ENCODE data around the gene SAMD4A.

Gene SAMD4A

DNA sequence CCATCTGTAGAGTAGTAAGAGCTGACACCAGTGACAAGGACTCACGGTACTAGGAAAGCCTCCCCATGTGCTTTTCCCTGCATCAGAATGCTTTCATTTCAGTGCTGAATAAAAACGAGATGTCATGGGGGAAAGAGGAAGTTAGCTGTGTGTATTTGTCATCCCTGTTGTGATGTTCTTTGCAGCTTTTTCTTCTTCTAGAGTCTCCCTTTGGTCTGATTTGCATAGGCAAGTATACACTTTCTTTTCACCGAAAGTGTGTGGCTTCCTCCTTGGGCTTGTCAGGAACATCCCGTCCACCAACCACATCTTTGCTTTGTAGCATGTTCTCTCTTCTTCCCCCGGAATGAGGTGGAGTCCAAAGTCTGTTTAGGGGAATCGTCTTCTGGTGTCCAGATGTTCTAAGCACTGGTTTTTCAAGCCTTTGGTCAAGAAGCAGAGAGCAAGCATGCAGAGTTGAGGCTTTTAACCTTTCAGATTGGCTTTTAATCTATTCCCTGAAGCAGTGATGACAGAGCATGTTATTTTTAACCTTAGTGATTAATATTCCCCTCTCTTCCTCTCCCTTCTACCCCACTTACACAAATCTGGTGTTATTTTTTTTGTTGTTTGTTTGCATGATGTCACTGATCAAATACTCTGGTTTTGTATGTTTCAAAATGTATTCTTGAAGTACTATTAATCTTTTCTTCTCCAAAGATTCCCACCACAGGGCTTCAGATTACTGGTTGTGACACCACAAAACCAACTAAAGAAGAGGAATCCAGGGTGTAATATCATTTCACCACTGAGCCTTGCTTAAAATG, 163.4 kb downstream of the SAMD4A start:
- no peak overlapping the region for H4K8ac ChIP-seq (ENCODE audit: low read depth, low read length)

DNA sequence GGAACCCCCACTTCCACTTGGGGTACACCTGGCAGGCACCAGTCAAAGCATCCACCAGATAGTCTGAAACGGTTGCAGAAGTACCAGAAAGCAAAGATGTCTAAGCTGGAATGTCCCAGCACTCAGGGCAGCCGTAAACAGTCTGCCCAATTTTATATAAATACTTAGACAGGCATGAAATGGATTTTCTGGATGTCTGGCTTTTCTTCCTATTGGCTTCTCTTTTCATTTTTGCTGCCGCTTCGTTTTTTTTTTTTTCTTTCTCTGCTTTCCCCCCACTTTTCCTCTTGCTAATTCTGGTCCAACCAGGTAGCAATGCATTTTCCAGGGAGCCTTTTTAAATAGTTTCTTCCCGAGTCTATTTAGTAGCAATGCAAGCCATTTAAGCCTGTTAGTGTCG, 168.0 kb downstream of the SAMD4A start:
- H3K79me2 ChIP-seq (ENCODE audit: control insufficient read depth, insufficient read depth, low read length, poor library complexity) = no peaks in the 10 kb centered on the region
- no peak overlapping the region for H3K18ac ChIP-seq (ENCODE audit: low read length)
- no peak overlapping the region for H3K9ac ChIP-seq (ENCODE audit: low read length)
- H3K4me2 ChIP-seq (ENCODE audit: low read length) = no peak overlapping the region
- H2AK5ac ChIP-seq (ENCODE audit: low read length) = no peak overlapping the region
- no peak overlapping the region for H2BK120ac ChIP-seq (ENCODE audit: insufficient read depth, low read length, poor library complexity)
- no peak overlapping the region for H3K4me3 ChIP-seq (ENCODE audit: low read depth, low read length)
- no peak overlapping the region for H3K23ac ChIP-seq (ENCODE audit: low read length)
- H3K36me3 ChIP-seq (ENCODE audit: control insufficient read depth in 1 of 2, insufficient read depth in 2 of 2, low read length in 2 of 2) = peaks cover 0 to 8% of the 10 kb centered on the region in 2 experiments
- no peak for DNase-seq
- no peak overlapping the region for H4K12ac ChIP-seq (ENCODE audit: low read depth, low read length)
- peak overlapping the region; percentile 34 for H2BK12ac ChIP-seq (ENCODE audit: low read length)
- H4K8ac ChIP-seq (ENCODE audit: low read depth, low read length) = no peak overlapping the region
- no peaks in the 10 kb centered on the region for H3K79me1 ChIP-seq (ENCODE audit: low read length)
- WGBS (ENCODE audit: extremely low coverage, insufficient coverage, insufficient read length) = no CpG with 5 or more reads among the region's 6 CpGs
- H3K14ac ChIP-seq (ENCODE audit: low read length) = no peak overlapping the region
- H3K4ac ChIP-seq (ENCODE audit: low read depth, low read length) = no peak overlapping the region
- H3K9me3 ChIP-seq (ENCODE audit: insufficient read depth, low read depth, low read length) = no peaks in the 10 kb centered on the region
- no peaks in the 10 kb centered on the region for H3K27me3 ChIP-seq (ENCODE audit: insufficient read depth, low read length)
- no peak overlapping the region for H2BK5ac ChIP-seq (ENCODE audit: low read depth, low read length, poor library complexity)
- no peak overlapping the region for H4K91ac ChIP-seq (ENCODE audit: low read depth, low read length)
- no peak overlapping the region for H2AFZ ChIP-seq (ENCODE audit: insufficient read depth, low read length, poor library complexity)
- no peak overlapping the region for H3K27ac ChIP-seq (ENCODE audit: low read depth, low read length)
- peaks cover 3 to 4% of the 10 kb centered on the region in 2 experiments for H3K4me1 ChIP-seq (ENCODE audit: control insufficient read depth in 1 of 2, insufficient read depth in 2 of 2, low read length in 2 of 2)

More for the DNA sequence above, 163.4 kb downstream of the SAMD4A start:
- Histone ChIP-seq H3K4me2 (ENCODE audit: low read length) (no peak overlapping the region), H3K79me1 (ENCODE audit: low read length) (no peaks in the 10 kb centered on the region), H2AFZ (ENCODE audit: insufficient read depth, low read length, poor library complexity) (no peak overlapping the region), H3K36me3 (ENCODE audit: control insufficient read depth in 1 of 2, insufficient read depth in 2 of 2, low read length in 2 of 2) (peaks cover 0 to 2% of the 10 kb centered on the region in 2 experiments), H3K9ac (ENCODE audit: low read length) (no peak overlapping the region), H3K79me2 (ENCODE audit: control insufficient read depth, insufficient read depth, low read length, poor library complexity) (no peaks in the 10 kb centered on the region), H3K14ac (ENCODE audit: low read length) (no peak overlapping the region), H3K27me3 (ENCODE audit: insufficient read depth, low read length) (no peaks in the 10 kb centered on the region), H4K12ac (ENCODE audit: low read depth, low read length) (no peak overlapping the region), H3K9me3 (ENCODE audit: insufficient read depth, low read depth, low read length) (no peaks in the 10 kb centered on the region), H2BK120ac (ENCODE audit: insufficient read depth, low read length, poor library complexity) (no peak overlapping the region), H3K18ac (ENCODE audit: low read length) (no peak overlapping the region), H2BK12ac (ENCODE audit: low read length) (no peak overlapping the region), H3K27ac (ENCODE audit: low read depth, low read length) (no peak overlapping the region), H4K91ac (ENCODE audit: low read depth, low read length) (no peak overlapping the region), H2AK5ac (ENCODE audit: low read length) (no peak overlapping the region), H3K4me1 (ENCODE audit: control insufficient read depth in 1 of 2, insufficient read depth in 2 of 2, low read length in 2 of 2) (peaks cover 4 to 5% of the 10 kb centered on the region in 2 experiments), H3K4me3 (ENCODE audit: low read depth, low read length) (no peak overlapping the region), H3K23ac (ENCODE audit: low read length) (no peak overlapping the region), H3K4ac (ENCODE audit: low read depth, low read length) (no peak overlapping the region), H2BK5ac (ENCODE audit: low read depth, low read length, poor library complexity) (no peak overlapping the region)
- DNase-seq = peak in 1 of 2 donors; percentile 13
- no CpG with 5 or more reads among the region's 6 CpGs for WGBS (ENCODE audit: extremely low coverage, insufficient coverage, insufficient read length)

- DNase-seq = no peak
- Histone ChIP-seq H3K23ac (ENCODE audit: low read length) (no peak overlapping the region), H3K18ac (ENCODE audit: low read length) (no peak overlapping the region), H3K4ac (ENCODE audit: low read depth, low read length) (no peak overlapping the region), H3K4me1 (ENCODE audit: control insufficient read depth in 1 of 2, insufficient read depth in 2 of 2, low read length in 2 of 2) (peaks cover 3 to 4% of the 10 kb centered on the region in 2 experiments), H3K9me3 (ENCODE audit: insufficient read depth, low read depth, low read length) (no peaks in the 10 kb centered on the region), H4K91ac (ENCODE audit: low read depth, low read length) (no peak overlapping the region), H2BK12ac (ENCODE audit: low read length) (no peak overlapping the region), H3K79me2 (ENCODE audit: control insufficient read depth, insufficient read depth, low read length, poor library complexity) (no peaks in the 10 kb centered on the region), H3K4me3 (ENCODE audit: low read depth, low read length) (no peak overlapping the region), H3K14ac (ENCODE audit: low read length) (no peak overlapping the region), H3K36me3 (ENCODE audit: control insufficient read depth in 1 of 2, insufficient read depth in 2 of 2, low read length in 2 of 2) (peaks cover 0 to 8% of the 10 kb centered on the region in 2 experiments), H2AK5ac (ENCODE audit: low read length) (no peak overlapping the region), H4K8ac (ENCODE audit: low read depth, low read length) (no peak overlapping the region), H4K12ac (ENCODE audit: low read depth, low read length) (no peak overlapping the region), H3K27me3 (ENCODE audit: insufficient read depth, low read length) (no peaks in the 10 kb centered on the region), H2AFZ (ENCODE audit: insufficient read depth, low read length, poor library complexity) (no peak overlapping the region), H3K79me1 (ENCODE audit: low read length) (no peaks in the 10 kb centered on the region), H3K27ac (ENCODE audit: low read depth, low read length) (no peak overlapping the region), H3K4me2 (ENCODE audit: low read length) (no peak overlapping the region), H2BK120ac (ENCODE audit: insufficient read depth, low read length, poor library complexity) (no peak overlapping the region), H3K9ac (ENCODE audit: low read length) (no peak overlapping the region), H2BK5ac (ENCODE audit: low read depth, low read length, poor library complexity) (no peak overlapping the region)
- no CpG with 5 or more reads among the region's 3 CpGs for WGBS (ENCODE audit: extremely low coverage, insufficient coverage, insufficient read length)
Measured at GRCh38 chr14:54735424-54735823, 168.5 kb downstream of the SAMD4A start.

- no peak overlapping the region for H4K12ac ChIP-seq (ENCODE audit: low read depth, low read length)
- peak overlapping the region; percentile 33 for H3K18ac ChIP-seq (ENCODE audit: low read length)
- no peak overlapping the region for H2BK120ac ChIP-seq (ENCODE audit: insufficient read depth, low read length, poor library complexity)
- H4K8ac ChIP-seq (ENCODE audit: low read depth, low read length) = no peak overlapping the region
- no peak overlapping the region for H3K4me3 ChIP-seq (ENCODE audit: low read depth, low read length)
- no peaks in the 10 kb centered on the region for H3K79me2 ChIP-seq (ENCODE audit: control insufficient read depth, insufficient read depth, low read length, poor library complexity)
- WGBS (ENCODE audit: extremely low coverage, insufficient coverage, insufficient read length) = no CpG with 5 or more reads among the region's 5 CpGs
- no peak overlapping the region for H3K23ac ChIP-seq (ENCODE audit: low read length)
- H3K79me1 ChIP-seq (ENCODE audit: low read length) = no peaks in the 10 kb centered on the region
- no peak overlapping the region for H3K27ac ChIP-seq (ENCODE audit: low read depth, low read length)
- no peaks in the 10 kb centered on the region for H3K9me3 ChIP-seq (ENCODE audit: insufficient read depth, low read depth, low read length)
- no peaks in the 10 kb centered on the region for H3K27me3 ChIP-seq (ENCODE audit: insufficient read depth, low read length)
- no peak overlapping the region for H3K4ac ChIP-seq (ENCODE audit: low read depth, low read length)
- H3K4me1 ChIP-seq (ENCODE audit: control insufficient read depth in 1 of 2, insufficient read depth in 2 of 2, low read length in 2 of 2) = peaks cover 3 to 6% of the 10 kb centered on the region in 2 experiments
- H3K36me3 ChIP-seq (ENCODE audit: control insufficient read depth in 1 of 2, insufficient read depth in 2 of 2, low read length in 2 of 2) = peaks cover 0 to 8% of the 10 kb centered on the region in 2 experiments
- no peak overlapping the region for H2AFZ ChIP-seq (ENCODE audit: insufficient read depth, low read length, poor library complexity)
- H3K9ac ChIP-seq (ENCODE audit: low read length) = no peak overlapping the region
- H3K4me2 ChIP-seq (ENCODE audit: low read length) = no peak overlapping the region
- no peak overlapping the region for H2AK5ac ChIP-seq (ENCODE audit: low read length)
- H2BK12ac ChIP-seq (ENCODE audit: low read length) = peak overlapping the region; percentile 54
- no peak overlapping the region for H4K91ac ChIP-seq (ENCODE audit: low read depth, low read length)
- no peak overlapping the region for H3K14ac ChIP-seq (ENCODE audit: low read length)
- no peak overlapping the region for H2BK5ac ChIP-seq (ENCODE audit: low read depth, low read length, poor library complexity)
- peak in 1 of 2 donors; percentile 52 for DNase-seq
Measured at GRCh38 chr14:54737132-54737711, 170.3 kb downstream of the SAMD4A start.
